ENCODE data around the gene FXYD4.

The FXYD4 gene

DNA sequence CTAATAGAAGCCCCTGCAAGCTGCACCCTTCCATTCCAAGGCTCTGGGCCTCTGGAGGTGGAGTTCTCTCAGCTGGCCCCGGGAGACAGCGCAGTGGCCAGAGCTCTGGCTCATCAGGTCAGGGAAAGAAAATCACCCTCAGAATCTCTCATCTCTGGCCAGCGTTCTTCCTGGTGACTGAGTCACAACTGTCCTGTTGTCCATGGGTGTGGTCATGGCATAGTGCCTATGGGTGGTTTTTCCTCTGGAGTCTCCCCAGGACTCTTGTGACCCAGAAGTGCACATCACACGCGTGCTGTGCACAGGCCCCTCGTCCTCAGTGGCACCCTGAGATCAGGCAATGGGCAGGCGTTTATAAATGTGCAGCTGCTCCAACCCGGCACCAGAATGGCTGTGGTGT lies 27.4 kb upstream of the FXYD4 start:
- DNase-seq (ENCODE audit: low spot score), result no peak

DNA sequence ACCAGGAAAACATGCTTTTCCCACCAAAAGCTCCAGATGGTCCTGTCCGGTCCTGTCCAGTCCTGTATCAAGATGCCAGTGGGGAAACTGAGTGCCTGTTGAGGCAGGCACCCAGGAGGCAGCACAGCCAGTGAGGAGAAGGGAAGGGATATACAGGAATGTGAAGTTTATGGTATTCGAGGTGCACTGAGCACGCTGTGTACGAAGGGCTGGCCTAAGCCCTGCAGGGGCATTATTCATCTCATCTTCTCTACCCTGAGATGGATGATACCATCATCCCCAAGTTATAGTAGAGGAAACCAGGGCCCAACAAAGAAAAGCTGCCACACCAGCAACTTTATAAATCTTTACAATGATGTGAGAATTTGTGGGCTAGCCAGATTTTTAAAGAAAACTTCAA lies 23.4 kb upstream of the FXYD4 start:
- DNase-seq (ENCODE audit: low spot score), result no peak

DNA sequence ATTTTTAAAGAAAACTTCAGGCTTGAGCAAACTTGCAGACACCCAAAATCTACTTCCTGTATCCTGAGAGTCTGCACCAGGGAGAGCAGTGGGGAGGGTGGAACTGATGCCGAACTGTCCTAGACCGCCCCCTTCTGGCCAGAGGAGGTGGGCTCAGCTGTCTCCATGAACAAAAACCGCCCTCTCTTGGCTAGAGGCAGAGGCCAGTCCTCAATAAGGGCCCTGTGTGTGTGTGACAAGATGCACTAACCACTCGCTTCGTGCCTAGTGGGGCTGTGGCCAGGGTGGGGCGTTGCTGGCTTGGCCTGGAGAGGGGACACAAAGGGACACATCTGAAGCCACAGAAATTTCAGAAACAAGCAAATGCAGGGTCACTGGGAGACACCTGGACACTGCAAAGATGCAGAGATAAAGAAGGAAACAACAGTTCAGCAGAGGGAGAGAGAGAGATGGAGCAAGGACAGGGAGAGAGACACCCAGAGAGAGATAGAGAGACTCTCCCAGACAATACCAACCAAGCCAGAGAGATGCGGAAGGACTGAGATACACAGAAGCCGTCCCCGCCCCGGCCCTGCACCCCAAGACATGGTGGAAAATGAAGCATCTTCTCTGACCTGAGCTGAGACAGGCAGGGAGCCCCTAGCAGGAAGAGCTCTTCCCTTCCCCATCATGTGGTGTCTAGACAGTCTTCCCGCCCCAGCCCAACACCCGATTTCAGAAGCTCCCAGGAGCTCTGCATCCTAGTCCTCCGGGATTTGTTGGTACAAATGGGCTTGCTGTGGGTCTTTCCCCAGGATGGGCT lies 22.7 kb upstream of the FXYD4 start:
- DNase-seq (ENCODE audit: low spot score), result peak; percentile 71

DNA sequence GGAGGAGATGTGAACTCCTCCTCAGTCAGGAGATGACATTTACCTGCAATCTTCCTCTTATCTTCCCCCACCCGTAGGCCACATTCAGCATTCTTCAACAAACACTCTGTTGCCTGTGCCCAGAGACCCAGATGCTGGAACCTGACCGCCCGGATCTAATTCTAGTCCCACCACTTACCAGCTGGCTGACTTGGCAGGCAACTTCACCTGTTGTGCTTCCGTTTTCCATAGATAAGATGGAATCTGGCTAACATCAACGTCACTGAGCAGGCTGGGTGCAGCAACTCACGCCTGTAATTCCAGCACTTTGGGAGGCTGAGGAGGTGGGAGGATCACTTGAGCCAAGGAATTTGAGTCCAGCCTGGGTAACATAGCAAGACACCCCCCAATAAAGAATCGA lies 21.3 kb upstream of the FXYD4 start:
- no peak for DNase-seq (ENCODE audit: low spot score)

DNA sequence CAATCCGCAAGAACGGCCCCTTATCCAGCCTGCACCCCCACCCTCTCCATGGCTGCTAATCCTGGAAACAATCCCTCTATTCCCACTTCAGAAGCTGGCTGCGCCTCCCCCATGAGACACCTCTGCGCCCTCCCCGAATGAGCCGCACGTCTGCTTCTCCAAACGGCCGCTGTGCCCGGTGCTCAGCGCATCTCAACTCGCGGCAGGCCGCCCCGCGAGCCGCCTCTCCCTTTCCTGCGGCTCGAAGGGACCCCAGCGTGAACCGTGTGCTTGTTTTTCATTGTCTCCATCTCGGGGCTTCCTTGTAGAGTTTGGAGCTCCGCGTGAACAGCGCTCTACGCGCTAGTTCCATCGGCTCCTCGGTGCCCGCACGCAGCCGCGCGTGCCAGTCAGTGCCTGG lies 20.8 kb upstream of the FXYD4 start:
- no peak for DNase-seq (ENCODE audit: low spot score)

DNA sequence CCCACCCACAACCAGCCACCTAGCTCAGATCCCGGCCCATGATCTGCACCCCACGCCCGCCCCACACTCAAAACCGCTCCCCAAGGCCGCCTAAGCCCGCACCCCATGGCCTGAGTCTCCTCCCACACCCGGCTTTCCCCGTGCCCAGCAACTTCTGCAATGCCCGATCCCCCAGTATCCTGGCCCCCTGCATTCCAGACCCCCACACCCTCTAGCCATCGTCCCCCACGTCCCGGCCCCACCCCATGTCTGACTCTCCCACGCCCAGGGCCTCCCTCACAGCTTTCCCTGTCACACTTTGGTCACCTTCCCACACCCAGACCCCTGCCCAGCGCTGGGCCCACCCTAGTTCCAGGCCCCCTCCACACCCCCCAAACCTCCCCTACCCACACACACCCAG lies 20.1 kb upstream of the FXYD4 start:
- no peak for DNase-seq (ENCODE audit: low spot score)

DNA sequence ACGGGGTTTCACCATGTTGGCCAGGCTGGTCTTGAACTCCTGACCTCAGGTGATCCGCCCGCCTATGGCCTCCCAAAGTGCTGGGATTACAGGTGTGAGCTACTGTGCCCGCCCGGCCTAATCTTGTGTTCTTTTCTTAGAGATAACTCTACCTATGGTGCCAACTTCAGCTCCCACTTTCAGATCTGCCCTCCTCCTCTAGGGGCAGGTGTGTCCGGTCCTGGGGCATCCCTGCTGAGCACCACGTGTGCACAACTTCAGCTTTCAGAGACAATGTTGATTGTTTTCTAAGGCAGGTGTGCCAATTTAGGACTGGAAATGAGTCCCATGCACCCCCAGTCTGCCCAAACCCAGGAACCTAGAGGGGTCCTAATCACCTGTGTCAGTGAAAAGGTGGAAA lies 18.5 kb upstream of the FXYD4 start:
- DNase-seq (ENCODE audit: low spot score), result no peak

DNA sequence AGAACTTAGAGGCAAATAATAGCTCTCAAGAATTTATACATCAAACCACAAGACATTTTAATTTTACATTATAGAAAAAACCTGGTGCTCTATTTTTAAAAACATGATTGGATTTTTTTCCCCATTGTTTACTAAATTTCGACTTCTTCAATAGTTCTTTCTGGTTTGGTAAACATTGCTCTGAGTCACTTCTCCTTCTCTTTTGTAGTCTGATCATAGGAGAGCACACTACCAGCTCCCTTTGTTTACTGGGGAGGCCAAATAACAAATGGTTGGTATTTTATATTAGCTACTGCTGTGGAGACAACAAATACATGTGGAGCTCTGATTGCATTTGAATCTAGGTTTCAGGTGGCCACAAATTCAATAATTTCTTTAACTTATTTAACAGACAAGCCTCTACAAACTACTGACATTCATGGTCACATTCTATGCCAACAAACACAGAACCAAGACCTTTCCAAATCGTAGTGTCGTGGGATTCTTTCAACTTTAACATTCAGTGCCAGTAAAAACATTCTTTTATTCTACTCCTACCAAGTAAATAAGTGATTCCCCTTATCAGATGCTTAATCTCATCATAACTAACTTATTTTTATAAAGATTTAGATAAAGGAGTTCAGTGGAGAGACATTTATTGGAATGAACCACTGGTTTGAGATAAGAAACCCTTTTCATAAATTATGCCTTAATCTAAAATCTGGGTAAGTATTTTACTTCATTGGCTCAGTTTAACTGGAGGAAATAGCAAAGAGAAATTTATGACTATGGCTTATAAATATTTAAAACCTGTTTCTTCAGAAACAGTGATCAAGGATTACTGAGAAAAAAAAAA lies 17.7 kb upstream of the FXYD4 start:
- DNase-seq (ENCODE audit: low spot score), result no peak

DNA sequence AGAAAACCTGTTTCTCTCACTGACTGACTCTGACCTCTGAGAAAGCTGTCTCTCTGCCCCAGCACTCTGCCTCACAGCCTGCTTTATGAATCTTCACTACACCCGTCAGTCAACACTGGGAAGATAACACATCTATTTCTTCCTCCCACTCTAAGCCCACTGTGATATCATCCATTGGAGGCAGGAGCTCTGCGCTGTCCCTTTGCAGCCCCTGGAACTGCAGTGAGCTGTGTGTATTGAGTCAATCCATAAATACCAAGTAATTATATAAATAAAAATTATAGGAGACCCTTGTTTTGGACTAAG lies 17.2 kb upstream of the FXYD4 start:
- DNase-seq (ENCODE audit: low spot score), result no peak

DNA sequence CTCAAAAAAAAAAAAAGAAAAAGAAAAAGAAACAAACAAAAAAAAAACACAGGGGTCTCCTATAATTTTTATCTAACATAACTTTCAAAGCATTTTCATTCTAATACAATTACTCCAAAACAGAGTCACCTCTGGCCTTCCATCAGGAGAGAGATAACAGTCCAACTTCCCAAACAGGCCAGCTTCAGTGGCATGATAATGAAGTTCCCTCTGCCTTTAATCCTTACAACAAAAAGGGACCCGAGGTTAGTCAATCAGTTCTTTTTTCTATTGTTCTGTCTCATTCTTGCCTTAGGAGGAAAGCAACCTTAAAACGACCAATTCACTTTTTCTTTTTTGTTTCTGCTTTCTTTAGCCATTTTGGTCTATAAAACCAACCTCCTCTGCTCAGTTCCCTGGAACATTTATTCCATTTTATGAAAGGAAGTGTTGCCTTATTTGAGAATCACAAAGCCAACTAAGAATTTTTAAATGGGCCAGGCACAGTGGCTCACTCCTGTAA lies 16.5 kb upstream of the FXYD4 start:
- no peak for DNase-seq (ENCODE audit: low spot score)

DNA sequence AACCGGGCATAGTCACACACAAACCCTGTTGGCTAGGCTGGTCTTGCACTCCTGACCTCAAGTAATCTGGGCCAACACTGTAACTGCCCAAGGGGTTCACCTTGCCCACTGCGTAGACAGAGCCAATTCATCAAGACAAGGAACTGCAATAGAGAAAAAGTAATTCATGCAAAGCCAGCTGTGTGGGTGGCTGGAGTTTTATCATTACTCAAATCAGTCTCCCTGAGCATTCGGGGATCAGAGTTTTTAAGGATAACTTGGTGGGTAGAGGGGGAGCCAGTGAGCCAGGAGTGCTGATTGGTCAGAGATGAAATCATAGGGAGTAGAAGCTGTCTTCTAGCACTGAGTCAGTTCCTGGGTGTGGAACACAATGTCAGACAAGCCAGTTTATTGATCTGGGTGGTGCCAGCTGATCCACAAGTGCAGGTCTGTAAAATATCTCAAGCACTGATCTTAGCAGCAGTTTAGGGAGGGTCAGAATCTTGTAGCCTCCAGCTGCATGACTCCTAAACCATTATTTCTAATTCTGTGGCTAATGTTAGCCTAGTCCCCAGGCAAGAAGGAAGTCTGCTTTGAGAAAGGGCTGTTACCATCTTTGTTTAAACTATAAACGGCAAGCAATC lies 15.6 kb upstream of the FXYD4 start:
- DNase-seq (ENCODE audit: low spot score), result no peak

DNA sequence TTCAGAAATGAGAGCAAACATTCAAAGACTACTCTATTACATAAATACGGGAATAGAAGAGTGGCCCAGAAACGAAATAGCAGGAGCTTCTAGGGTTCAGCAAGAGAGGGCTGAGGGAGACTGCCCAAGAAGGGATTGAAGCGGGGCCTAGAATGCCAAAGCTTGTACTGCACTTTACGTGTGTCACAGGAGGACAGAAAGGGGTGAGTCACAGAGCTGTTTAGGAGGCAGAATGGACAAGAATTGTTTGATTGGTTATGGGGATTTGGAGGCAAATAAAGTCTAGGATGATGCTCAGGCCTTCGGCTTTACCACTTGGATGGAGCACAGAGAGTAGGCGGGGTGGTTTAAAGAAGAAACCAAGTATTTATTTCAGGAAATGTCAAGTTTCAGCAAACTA lies 11.3 kb upstream of the FXYD4 start:
- no peak for DNase-seq (ENCODE audit: low spot score)

DNA sequence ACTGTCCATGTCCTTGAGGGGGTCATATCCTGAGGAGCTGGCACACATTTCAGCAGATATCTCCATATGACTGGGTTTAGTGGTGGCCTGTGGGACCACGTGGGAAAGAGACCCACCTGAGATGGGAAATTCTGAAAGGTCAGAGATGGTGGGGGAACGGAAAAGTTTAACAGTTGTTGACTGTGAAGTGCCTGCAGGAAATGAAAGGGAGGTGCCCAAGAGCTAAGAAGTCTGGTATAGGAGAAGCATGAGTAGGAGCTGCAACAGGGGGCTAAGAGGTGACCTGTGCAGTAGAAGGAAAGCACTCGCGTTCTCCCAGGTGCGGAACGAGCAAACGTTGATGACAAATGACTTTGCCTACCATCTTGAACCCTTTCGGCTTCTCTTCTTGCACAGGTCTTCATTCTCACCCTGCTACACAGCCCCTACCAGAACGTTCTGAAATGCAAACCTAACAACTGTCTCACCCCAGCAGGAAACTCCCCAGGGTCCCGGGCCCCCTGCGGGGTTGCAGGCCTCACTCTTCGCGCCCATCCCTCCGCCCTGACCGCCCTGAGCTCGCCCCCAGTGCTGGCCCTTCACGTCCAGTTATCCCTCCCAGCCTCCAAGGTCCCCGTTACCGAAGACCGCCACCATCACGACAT lies 9.8 kb upstream of the FXYD4 start:
- DNase-seq (ENCODE audit: low spot score), result no peak

DNA sequence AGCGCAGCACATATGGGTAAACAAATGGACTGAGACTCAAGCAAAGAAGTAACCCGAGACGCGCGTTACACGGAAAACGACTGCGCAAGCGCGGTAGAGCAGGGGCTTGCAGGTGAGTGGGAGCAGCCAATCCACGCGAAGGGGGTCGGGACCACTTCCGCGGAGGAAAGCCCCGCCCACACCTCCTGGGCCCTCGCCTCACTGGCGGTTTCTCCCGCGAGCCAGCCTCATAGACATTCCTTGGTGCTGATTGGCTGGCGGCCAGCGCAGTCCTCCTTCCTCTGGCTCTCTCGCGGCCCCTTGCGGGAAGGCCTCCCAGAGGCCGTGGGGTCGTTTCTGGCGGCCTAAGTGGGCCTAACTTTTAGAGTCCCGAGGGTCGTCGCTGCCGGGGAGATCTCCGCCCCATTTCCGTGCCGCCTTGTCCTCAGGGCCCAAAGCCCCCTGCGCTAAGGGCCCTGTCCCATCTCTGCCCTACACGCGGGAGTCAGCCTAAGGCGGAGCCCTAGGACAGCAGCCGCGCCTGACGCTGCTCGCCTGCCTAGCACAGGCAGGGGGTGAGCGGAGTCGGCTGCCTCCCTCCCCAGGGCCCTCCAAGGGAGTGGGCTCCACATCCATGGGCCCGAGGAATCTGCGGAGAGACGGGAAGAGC lies 9.1 kb upstream of the FXYD4 start:
- peak; percentile 83 for DNase-seq (ENCODE audit: low spot score)

DNA sequence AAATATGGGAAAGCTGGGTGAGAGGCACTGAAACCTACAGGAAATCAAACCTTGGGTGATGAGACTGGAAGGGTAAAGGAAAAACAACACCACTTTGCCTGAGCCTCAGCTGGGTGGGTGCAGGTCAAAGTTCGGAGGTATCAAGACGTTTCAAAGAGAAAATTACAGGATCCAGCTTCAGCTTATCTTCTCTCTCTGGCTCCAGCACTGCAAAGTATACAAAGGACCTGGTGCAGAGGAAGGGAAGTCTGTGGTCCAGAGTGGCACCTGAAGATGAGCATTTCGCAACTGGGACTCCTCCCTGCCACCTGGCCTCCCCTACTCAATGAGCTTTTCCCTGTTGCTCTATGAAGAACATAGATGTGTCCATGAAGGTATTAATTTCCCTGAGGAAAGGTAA lies 6.4 kb upstream of the FXYD4 start:
- DNase-seq (ENCODE audit: low spot score), result no peak

DNA sequence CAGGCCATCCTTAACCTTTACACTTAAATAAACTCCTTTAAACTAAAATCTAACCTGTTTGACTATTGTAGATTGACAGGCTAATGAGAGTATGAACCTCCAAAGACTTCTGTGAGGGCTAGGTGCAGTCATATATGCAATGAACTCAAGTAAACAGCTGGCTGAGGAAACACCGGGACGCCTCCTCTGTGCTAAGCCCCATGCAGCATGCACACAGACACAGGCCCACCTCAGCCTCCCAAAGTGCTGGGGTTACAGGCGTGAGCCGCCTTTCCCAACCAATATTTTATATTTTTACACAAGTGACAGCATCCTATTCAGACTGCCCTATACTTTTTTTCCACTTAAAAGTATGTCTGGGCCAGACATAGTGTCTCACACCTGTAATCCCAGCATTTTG lies 1.5 kb upstream of the FXYD4 start:
- DNase-seq (ENCODE audit: low spot score), result no peak

DNA sequence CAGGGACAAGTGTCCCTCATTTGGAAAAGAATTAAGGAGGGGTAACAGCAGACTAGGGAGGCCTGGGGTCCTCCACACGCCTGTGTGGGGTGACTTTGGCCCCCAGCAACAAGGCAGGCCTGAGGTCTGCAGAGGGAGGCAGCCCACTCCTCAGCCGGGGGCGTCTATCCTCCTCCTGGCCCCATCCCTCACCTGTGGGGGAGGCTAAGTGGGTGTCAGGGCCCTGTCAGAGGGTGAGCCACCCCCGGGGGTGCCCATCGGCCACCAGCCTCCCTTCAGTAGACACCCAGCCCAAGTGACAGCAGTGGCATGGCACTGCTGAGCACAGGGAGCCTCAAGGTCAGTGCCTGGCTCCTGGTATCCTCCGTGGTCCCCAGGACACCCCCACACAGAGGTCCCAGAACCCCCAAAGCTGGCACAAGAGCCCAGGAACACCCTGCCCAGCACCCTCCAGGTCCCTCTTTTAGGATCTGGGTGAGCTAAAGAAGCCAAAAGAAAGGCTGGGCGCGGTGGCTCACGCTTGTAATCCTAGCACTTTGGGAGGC lies 693 bp upstream of the FXYD4 start:
- DNase-seq (ENCODE audit: low spot score), result no peak

DNA sequence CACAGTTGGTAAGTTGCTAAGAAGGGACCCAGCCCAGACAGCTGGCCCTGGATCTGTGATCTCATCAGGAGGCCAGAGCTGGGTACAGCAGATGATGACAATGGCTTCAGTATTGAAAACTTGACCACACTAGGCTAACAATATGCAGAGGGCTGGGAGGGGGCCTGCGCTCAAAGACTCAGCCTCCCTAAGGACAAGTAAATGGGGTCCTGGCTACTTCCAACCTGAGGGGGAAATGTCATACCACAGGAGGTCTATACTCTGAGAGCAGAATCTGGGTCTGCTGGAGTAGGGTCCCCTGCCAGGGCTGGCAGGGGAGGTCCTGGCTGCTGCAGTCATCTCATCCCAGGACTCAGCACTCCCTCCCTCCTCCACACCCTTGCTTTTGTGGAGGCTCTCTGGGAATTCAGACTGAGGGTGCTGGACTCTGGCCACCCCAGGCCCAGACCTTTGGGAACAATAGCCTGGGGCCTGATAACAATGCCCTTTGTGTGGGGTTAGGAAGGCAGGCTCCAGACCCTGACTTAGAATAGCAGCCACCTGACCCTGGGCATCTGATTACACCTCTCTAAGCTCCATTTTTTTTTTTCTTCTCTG lies 1.4 kb downstream of the FXYD4 start:
- DNase-seq (ENCODE audit: low spot score), result no peak

DNA sequence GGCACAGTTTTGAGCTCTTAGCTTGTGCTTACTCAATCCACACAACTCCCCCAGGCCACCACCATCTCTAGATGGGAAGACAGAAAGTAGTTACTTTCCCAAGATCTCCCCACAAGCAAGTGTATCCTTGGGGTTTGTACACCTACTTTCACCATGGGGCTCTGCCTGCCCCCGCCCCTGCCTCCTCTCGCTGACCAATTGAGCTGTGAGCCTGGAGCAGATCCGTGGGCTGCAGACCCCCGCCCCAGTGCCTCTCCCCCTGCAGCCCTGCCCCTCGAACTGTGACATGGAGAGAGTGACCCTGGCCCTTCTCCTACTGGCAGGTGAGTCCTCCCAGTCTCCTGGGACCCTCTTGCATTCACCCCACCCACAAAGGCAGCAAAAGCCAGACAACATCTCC lies 2.0 kb downstream of the FXYD4 start:
- no peak for DNase-seq (ENCODE audit: low spot score)

DNA sequence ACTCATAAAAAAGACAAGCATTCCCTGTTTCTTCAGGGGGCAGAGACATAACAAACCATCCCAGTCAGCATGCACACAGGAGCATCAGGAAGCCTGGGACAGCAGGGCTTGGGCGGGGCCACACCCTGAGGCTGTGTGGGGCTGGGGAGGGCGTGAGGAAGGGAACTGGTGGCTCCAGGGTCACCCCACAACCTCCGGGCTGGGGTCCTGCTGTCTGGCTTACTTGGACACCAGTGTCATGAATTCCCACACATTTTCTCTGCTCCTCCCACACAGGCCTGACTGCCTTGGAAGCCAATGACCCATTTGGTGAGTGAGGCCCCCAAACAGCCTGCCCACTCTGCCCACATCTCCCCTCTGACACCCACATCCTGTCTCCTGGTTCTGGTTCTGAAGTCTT lies 2.8 kb downstream of the FXYD4 start:
- DNase-seq (ENCODE audit: low spot score), result no peak

DNA sequence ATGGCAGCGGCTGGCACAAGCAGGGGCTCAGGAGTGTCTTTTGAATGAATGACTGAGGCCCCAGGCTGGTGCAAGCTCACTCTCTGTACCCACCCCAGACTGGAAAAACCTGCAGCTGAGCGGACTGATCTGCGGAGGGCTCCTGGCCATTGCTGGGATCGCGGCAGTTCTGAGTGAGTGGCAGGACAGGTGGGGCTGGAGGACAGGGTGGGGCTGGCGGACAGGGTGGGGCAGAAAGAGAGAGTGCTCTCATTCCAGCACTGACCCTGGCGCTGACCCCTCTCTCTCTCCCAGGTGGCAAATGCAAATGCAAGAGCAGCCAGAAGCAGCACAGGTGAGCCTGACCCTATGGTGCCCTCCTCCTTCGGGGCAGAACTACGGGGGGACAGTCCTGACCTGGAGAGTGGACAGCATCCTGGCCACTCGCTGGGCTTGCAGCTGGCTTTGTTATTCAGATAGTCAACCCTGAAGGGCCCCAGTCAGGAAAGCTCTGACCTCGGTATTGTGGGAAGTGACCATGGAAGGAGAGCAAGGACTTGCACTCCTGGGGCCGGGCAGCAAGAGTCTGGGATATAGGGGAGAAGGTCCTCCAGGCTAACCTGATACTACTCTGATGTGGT lies 4.1 kb downstream of the FXYD4 start:
- DNase-seq (ENCODE audit: low spot score), result no peak

All from hematopoietic multipotent progenitor cell treated with erythropoietin and hydrocortisone succinate and interleukin-3 and kit ligand, for 15 days (in vitro differentiated cells).